CD4-positive, alpha-beta T cell treated with Interleukin-1 beta for 1 hour (primary cell): Measurements from ENCODE around the gene ENO4.
A peak's percentile ranks its signal among the peaks of the same experiment; 100 is the strongest.

ENCODE experiments used
- DNase-seq, 2 donors: peaks; one replicate each; pipeline ENCODE4 v3.0.0-alpha.2; 2020 to 2022

The ENO4 gene

GRCh38 chr10:116831790-116832189, 17.5 kb upstream of the ENO4 start:
- no peak for DNase-seq

- no peak for DNase-seq
Observed at GRCh38 chr10:116833986-116834985, 15.0 kb upstream of the ENO4 start.

- DNase-seq: no peak
Observed at GRCh38 chr10:116835658-116836057, 13.6 kb upstream of the ENO4 start.

GRCh38 chr10:116836083-116836482, 13.2 kb upstream of the ENO4 start:
- DNase-seq: no peak

- no peak for DNase-seq
Observed at GRCh38 chr10:116836902-116837523, 12.3 kb upstream of the ENO4 start.

- no peak for DNase-seq
Observed at GRCh38 chr10:116838143-116838725, 11.1 kb upstream of the ENO4 start.

- no peak for DNase-seq
Observed at GRCh38 chr10:116840389-116841075, 8.8 kb upstream of the ENO4 start.

- DNase-seq: no peak
Observed at GRCh38 chr10:116845823-116846222, 3.5 kb upstream of the ENO4 start.

- peak; percentile 25 to 27 for DNase-seq
Observed at GRCh38 chr10:116848032-116848943, 1.0 kb upstream of the ENO4 start.

- no peak for DNase-seq
Observed at GRCh38 chr10:116848944-116849247, 403 bp upstream of the ENO4 start.

GRCh38 chr10:116850058-116850611, 836 bp downstream of the ENO4 start:
- no peak for DNase-seq

GRCh38 chr10:116852246-116852645, 2.9 kb downstream of the ENO4 start:
- no peak for DNase-seq

GRCh38 chr10:116853287-116853686, 4.0 kb downstream of the ENO4 start:
- no peak for DNase-seq

GRCh38 chr10:116853701-116854100, 4.4 kb downstream of the ENO4 start:
- no peak for DNase-seq

- no peak for DNase-seq
Observed at GRCh38 chr10:116857156-116857555, 7.9 kb downstream of the ENO4 start.

- no peak for DNase-seq
Observed at GRCh38 chr10:116861796-116862195, 12.5 kb downstream of the ENO4 start.

- no peak for DNase-seq
Observed at GRCh38 chr10:116864436-116864835, 15.1 kb downstream of the ENO4 start.

- DNase-seq: no peak
Observed at GRCh38 chr10:116866066-116866465, 16.8 kb downstream of the ENO4 start.

GRCh38 chr10:116866987-116867595, 17.8 kb downstream of the ENO4 start:
- no peak for DNase-seq

- DNase-seq: no peak
Observed at GRCh38 chr10:116868198-116868676, 18.9 kb downstream of the ENO4 start.

- no peak for DNase-seq
Observed at GRCh38 chr10:116868722-116869121, 19.4 kb downstream of the ENO4 start.
